Neuron (in vitro differentiated cells): ENCODE results near the gene SLIT3.

Source experiments
- H2AFZ ChIP-seq: one replicate; pipeline ENCODE4 v1.6.1; 2013; ENCODE audit warnings: low read depth, mild to moderate bottlenecking, inconsistent platforms, low read length, moderate library complexity
- H3K27me3 ChIP-seq: one replicate; pipeline ENCODE4 v1.6.1; 2013; ENCODE audit warnings: low read length; ENCODE audit not compliant: insufficient read depth
- H3K36me3 ChIP-seq: one replicate; pipeline ENCODE4 v1.6.1; 2013; ENCODE audit warnings: low read length; ENCODE audit not compliant: insufficient read depth
- H3K4me1 ChIP-seq: one replicate; pipeline ENCODE4 v1.6.1; 2013; ENCODE audit warnings: low read length; ENCODE audit not compliant: insufficient read depth
- H3K4me3 ChIP-seq: 2 replicates; pipeline ENCODE4 v1.5.1; 2013; ENCODE audit warnings: mild to moderate bottlenecking, low read length, moderate library complexity
- H3K9me3 ChIP-seq: one replicate; pipeline ENCODE4 v1.6.1; 2013; ENCODE audit warnings: low read length

Gene SLIT3

DNA sequence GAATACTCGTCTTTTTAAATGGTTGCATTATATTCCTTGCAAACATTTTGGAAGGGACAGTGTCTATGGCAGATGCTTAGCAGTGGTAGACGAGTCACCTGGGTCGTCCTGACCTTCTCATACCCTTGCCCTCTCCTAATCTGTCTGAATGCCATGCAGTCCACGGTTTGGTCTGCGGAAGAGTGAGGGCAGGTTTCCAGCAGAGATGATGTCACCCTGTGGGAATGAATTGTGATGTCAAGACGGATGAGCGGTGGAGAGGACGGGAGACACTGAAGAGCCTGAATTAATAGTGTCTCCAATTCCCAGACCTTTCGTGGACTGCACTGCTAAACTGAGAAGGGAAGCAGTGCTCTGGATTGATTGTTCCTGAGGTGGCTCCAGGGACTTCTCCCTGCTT lies 392.7 kb downstream of the SLIT3 start:
- Histone ChIP-seq H3K4me3 (no peak overlapping the region), H3K27me3 (no peaks in the 10 kb centered on the region), H3K36me3 (no peaks in the 10 kb centered on the region), H3K4me1 (peaks cover 3% of the 10 kb centered on the region), H2AFZ (no peak overlapping the region), H3K9me3 (peaks cover 2% of the 10 kb centered on the region)

- Histone ChIP-seq H3K9me3 (no peaks in the 10 kb centered on the region), H3K27me3 (no peaks in the 10 kb centered on the region), H2AFZ (no peak overlapping the region), H3K4me3 (no peak overlapping the region), H3K36me3 (no peaks in the 10 kb centered on the region), H3K4me1 (peaks cover 10% of the 10 kb centered on the region)
Measured at GRCh38 chr5:168903061-168903460, 397.9 kb downstream of the SLIT3 start.

- H3K4me3 ChIP-seq: no peak overlapping the region
- H3K9me3 ChIP-seq: no peaks in the 10 kb centered on the region
- no peaks in the 10 kb centered on the region for H3K27me3 ChIP-seq
- H2AFZ ChIP-seq: no peak overlapping the region
- no peaks in the 10 kb centered on the region for H3K36me3 ChIP-seq
- H3K4me1 ChIP-seq: peaks cover 18% of the 10 kb centered on the region
Measured at GRCh38 chr5:168899673-168900072, 401.3 kb downstream of the SLIT3 start.

- no peaks in the 10 kb centered on the region for H3K36me3 ChIP-seq
- H3K27me3 ChIP-seq: no peaks in the 10 kb centered on the region
- H2AFZ ChIP-seq: no peak overlapping the region
- peaks cover 18% of the 10 kb centered on the region for H3K4me1 ChIP-seq
- H3K4me3 ChIP-seq: no peak overlapping the region
- no peaks in the 10 kb centered on the region for H3K9me3 ChIP-seq
Measured at GRCh38 chr5:168899264-168899663, 401.7 kb downstream of the SLIT3 start.

- Histone ChIP-seq H3K4me1 (peaks cover 22% of the 10 kb centered on the region), H3K4me3 (no peak overlapping the region), H3K9me3 (no peaks in the 10 kb centered on the region), H2AFZ (no peak overlapping the region), H3K27me3 (no peaks in the 10 kb centered on the region), H3K36me3 (no peaks in the 10 kb centered on the region)
Measured at GRCh38 chr5:168898247-168898911, 402.6 kb downstream of the SLIT3 start.

GRCh38 chr5:168897387-168898122 lies 403.4 kb downstream of the SLIT3 start:
- Histone ChIP-seq H3K27me3 (no peaks in the 10 kb centered on the region), H3K4me1 (peaks cover 24% of the 10 kb centered on the region), H3K36me3 (no peaks in the 10 kb centered on the region), H3K4me3 (no peak overlapping the region), H2AFZ (no peak overlapping the region), H3K9me3 (no peaks in the 10 kb centered on the region)

DNA sequence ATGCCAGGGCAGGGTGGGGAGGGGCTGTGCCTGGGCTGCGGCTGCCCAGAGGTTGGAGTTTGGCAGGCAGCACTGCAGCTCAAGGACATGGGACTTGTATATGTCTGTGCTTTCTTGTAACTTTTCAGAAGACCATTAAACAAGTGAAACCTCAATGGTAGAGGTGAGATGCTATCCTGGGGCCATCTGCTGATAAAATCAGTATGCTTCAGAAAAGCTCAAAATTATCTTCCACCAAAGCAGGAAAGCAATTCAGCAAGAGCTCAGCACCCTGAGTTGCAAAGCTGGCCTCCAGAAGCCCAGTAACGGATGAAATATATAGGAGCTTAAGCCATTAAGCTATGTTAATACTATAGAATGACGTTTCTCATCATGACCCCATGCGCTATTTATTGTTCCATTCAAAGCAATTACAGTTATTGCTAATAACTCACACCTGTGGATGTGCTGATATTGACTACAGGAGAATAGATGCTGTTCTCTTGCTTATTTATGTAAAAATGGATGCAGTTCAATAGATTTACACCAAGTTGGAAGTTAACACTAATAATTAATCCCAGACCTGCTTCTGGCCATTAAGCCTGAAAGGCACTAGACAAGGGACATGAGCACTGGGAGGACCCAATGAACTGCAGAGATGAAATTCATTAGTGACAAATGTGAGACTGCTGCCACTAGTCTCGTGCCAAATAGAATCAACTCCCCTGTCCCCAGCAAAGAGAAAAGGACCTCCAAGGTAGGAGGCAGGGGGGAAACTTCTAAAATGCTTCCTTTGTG lies 405.5 kb downstream of the SLIT3 start:
- no peaks in the 10 kb centered on the region for H3K36me3 ChIP-seq
- H3K4me3 ChIP-seq: no peak overlapping the region
- no peak overlapping the region for H2AFZ ChIP-seq
- no peaks in the 10 kb centered on the region for H3K9me3 ChIP-seq
- no peaks in the 10 kb centered on the region for H3K27me3 ChIP-seq
- H3K4me1 ChIP-seq: peaks cover 24% of the 10 kb centered on the region

GRCh38 chr5:168893283-168893682 lies 407.7 kb downstream of the SLIT3 start:
- peaks cover 28% of the 10 kb centered on the region for H3K4me1 ChIP-seq
- no peaks in the 10 kb centered on the region for H3K9me3 ChIP-seq
- peak overlapping the region; percentile 9 for H2AFZ ChIP-seq
- no peak overlapping the region for H3K4me3 ChIP-seq
- H3K27me3 ChIP-seq: no peaks in the 10 kb centered on the region
- no peaks in the 10 kb centered on the region for H3K36me3 ChIP-seq

GRCh38 chr5:168892618-168893186 lies 408.2 kb downstream of the SLIT3 start:
- H3K9me3 ChIP-seq: no peaks in the 10 kb centered on the region
- H2AFZ ChIP-seq: peak overlapping the region; percentile 9
- no peaks in the 10 kb centered on the region for H3K36me3 ChIP-seq
- H3K27me3 ChIP-seq: no peaks in the 10 kb centered on the region
- peaks cover 27% of the 10 kb centered on the region for H3K4me1 ChIP-seq
- H3K4me3 ChIP-seq: no peak overlapping the region

DNA sequence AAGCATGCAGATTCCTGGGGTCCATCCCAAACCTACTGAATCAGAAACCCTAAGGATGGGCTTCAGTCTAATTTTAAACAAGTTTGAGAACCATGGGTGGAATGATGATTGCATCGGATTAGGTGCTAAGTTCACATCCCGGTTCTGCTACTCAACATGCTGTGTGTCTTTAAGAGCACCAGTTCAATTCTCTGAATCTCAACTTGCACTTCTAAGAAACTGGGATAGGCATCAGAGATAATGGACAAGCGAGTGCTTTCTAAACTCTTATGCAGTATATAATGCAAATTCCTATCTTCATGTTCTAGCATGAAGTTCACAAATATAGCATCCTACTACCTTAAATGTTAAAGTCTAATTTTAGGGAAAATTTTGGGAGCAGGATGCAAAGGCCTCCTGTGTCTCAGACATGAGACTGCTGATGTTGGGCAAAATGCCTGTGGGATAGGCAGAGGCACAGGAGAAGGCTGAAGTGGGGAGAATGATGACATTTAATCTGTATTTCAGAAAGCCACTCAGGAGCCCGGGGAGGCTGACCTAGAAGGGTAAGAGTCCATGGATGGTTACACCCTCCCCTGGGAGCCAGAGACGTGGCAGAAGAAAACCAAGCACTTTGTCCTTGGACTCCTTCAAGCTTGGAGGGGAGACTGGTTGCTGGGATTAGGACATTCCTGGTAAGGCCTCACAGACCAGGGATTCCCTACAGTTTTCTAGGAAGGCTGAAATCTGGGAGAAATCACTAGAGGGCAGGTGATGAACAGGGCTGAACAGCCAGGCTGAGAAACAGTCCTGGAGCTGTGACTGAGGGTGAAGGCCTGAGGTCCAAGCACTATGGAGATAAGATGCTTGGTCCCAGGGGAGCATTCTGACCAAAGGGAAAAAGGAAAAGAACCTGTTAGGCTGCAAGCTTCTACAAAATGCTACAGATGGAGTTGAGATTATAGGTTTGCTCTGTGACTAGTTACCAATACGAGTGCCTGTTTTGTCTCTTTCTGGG lies 409.8 kb downstream of the SLIT3 start:
- Histone ChIP-seq H3K4me1 (peaks cover 37% of the 10 kb centered on the region), H3K4me3 (no peak overlapping the region), H3K9me3 (no peaks in the 10 kb centered on the region), H3K27me3 (no peaks in the 10 kb centered on the region), H2AFZ (no peak overlapping the region), H3K36me3 (no peaks in the 10 kb centered on the region)

DNA sequence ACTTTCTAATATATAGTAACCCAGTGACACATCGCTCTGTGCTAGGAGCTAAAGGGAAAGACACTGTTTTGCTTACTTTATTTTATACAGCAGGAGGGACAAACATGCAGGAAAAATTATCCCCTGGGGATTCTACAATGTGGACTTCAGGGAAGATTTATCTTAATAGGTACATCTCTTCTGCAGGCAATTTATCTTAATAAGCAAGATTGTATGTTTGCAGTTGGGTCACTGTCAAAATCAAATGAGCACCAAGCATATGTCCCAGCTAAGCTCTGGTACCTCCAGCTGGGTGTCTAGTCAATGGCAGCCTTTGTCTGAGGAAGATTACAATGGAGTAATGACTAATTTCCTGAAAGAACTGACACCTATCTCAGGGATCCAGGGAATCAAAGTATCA lies 411.9 kb downstream of the SLIT3 start:
- Histone ChIP-seq H3K27me3 (no peaks in the 10 kb centered on the region), H3K4me3 (no peak overlapping the region), H3K36me3 (no peaks in the 10 kb centered on the region), H3K4me1 (peaks cover 56% of the 10 kb centered on the region), H2AFZ (no peak overlapping the region), H3K9me3 (no peaks in the 10 kb centered on the region)

GRCh38 chr5:168887931-168888330 lies 413.0 kb downstream of the SLIT3 start:
- Histone ChIP-seq H3K9me3 (no peaks in the 10 kb centered on the region), H3K4me3 (no peak overlapping the region), H3K36me3 (no peaks in the 10 kb centered on the region), H2AFZ (no peak overlapping the region), H3K27me3 (no peaks in the 10 kb centered on the region), H3K4me1 (peaks cover 57% of the 10 kb centered on the region)
